Lower leg skin (tissue), 4 donors: ENCODE results near the gene MYO5A. TPM values are rescaled to one million over a fixed set of nuclear protein-coding genes. Genes with fewer than 3 reads are reported as not detected.
"Not testable (repeated sequence)": the region's sequence is repeated elsewhere in the genome, so short reads cannot be mapped to it uniquely, and the experiment has no call there.

Source experiments
- DNase-seq, 2 donors: peaks; one replicate each; pipeline ENCODE4 v3.0.0-alpha.2; 2019; ENCODE audit warnings: low spot score in 2 of 2
- H3K4me3 ChIP-seq: fragments of 200-600 bp; sonication (generic); 2 replicates; pipeline ENCODE4 v1.5.1; 2017; ENCODE audit warnings: mild to moderate bottlenecking, low read depth; ENCODE audit not compliant: poor library complexity, severe bottlenecking
- CTCF ChIP-seq, 3 donors: fragments of 450-650 bp; IDR thresholded peaks; one replicate each; pipeline ENCODE4 v1.5.1; 2016; ENCODE audit warnings: antibody characterized with exemption in 3 of 3, mild to moderate bottlenecking in 3 of 3, moderate library complexity in 2 of 3
- POLR2A ChIP-seq, 2 donors: fragments of 450-650 bp; IDR thresholded peaks; one replicate each; pipeline ENCODE4 v1.6.1; 2016 to 2017; ENCODE audit warnings: antibody characterized with exemption in 2 of 2, mild to moderate bottlenecking in 1 of 2, moderate library complexity in 1 of 2
- WGBS, 2 donors: methylation state at CpG; one replicate each; pipeline ENCODE4 v1.1.5; 2018; 5-methylcytosine and 5-hydroxymethylcytosine counted together
- intact Hi-C: fragments of 100-400 bp; cut with DNase I; formaldehyde crosslinking; loops from one replicate; pipeline ENCODE4 v1.15.0; 2023; ENCODE audit warnings: low total_unique reads
- total RNA-seq, 4 donors: library from RNA; depleted of rRNA; stranded (reverse); fragments of >200 nt; gene quantifications; one replicate each; pipeline ENCODE4 v1.1.0, GENCODE V29; 2016

The MYO5A gene
- total RNA-seq, 4 donors from 2014 or later, result 28.0 to 45.1 (median 37.8) TPM

GRCh38 chr15:52290329-52290728 is 238.4 kb downstream of the MYO5A start:
- WGBS, 2 donors, result 49 to 75% methylated on average over 4 of the region's 4 CpGs
- no peak overlapping the region for H3K4me3 ChIP-seq
- no peak for TF ChIP-seq POLR2A (IDR thresholded peaks at IDR 0.05)
- no peak for TF ChIP-seq CTCF (IDR thresholded peaks at IDR 0.05)
- no peak for DNase-seq
- intact Hi-C loops, result no loop called here

DNA sequence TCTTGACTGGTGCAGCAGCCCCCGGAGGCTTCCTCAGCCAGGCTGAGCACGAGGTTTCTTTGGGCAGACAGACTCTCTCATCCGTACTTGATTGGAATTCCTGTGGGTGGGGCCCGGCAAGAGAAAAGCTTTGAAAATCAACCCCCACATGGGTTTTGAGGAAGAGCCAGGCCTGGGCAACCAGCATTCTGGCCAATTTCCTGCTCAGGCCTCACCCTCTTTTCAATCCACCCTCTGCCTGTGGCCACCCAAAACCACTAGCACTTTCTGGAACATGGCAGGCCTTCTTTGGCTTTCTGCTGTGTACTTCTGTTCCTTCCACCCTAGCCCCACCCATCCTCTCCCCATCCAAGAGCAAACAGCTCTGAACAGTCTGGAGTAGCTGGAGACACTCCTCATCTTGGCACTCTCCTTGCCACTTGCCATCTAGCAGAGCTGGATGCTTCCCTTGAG is 239.0 kb downstream of the MYO5A start:
- TF ChIP-seq POLR2A (IDR thresholded peaks at IDR 0.05) (no peak), CTCF (IDR thresholded peaks at IDR 0.05) (no peak)
- intact Hi-C loops, result no loop called here
- peak in 1 of 2 donors; percentile 33 for DNase-seq
- no peak overlapping the region for H3K4me3 ChIP-seq
- 47 to 50% methylated on average over 4 of the region's 4 CpGs for whole genome bisulfite sequencing, 2 donors

- WGBS, 2 donors, result 87 to 91% methylated on average over 5 of the region's 5 CpGs
- H3K4me3 ChIP-seq, result no peak overlapping the region
- intact Hi-C loops, result no loop called here
- no peak for DNase-seq
- TF ChIP-seq POLR2A (IDR thresholded peaks at IDR 0.05) (no peak), CTCF (IDR thresholded peaks at IDR 0.05) (no peak)
These were observed 239.7 kb downstream of the MYO5A start for GRCh38 chr15:52288986-52289385.

DNA sequence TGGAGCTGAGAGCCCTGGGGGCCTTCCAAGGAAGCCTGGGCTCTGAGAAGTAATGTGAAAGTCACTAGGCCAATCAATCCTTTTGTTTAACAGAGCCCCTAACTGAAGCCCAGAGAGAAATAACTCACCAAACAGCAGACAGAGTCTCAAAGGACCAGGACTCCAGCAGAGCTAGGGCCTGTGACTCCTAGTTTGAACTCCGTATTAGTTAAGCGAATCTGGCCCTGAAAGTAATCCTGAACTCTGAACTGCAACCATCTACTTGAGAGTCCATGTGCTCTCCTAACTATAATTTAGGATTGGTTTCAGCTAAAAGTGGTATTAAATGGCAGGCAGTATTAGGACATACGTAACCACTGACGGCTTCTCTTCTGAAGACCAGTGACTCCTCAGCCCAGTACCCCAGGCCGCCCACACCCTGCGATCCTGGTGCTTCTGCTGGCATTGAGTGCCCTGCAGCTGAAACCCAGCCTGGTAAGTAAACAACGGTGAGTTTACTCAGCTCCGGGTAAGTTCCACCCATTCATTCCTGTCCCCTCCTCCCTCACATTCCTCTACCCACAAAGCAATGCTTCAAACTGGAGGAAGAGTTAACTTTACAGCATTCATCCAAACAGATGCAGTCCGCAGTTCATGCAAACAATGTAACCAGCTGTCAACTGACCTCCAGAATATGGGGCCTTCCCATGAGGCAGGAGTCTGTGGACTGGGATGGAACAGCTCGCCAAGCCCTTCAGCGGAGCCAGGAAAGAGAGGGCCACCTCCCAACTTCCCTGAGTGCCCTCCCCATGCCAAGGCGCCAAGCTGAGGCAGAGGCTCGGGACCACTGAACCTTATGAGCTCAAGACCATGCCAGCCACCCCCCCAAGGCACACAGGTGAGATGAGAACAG is 240.4 kb downstream of the MYO5A start:
- intact Hi-C loops, result no loop called here
- no peak for DNase-seq
- no peak overlapping the region for H3K4me3 ChIP-seq
- WGBS, 2 donors, result 69 to 73% methylated on average over 12 to 13 of the region's 13 CpGs
- TF ChIP-seq POLR2A (IDR thresholded peaks at IDR 0.05) (no peak), CTCF (IDR thresholded peaks at IDR 0.05) (peak in 1 of 3 donors; percentile 17)

DNA sequence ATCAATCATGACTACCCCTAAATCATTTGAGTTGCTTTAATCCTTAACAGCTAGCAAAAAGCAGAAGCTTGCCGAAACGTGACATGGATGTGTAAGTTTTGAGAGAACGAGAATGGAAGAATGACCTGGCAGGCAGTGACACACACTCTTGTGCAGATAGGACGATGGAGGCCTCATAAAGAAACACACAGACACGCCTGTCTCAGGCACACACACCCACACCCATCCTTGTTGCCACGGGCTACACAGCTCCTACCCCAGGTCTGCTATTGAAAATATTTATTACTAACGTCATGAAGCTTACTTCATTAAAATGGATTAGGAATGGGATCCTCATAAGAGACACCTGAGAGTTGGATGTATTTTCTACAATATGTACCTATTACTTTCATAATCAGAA is 241.6 kb downstream of the MYO5A start:
- TF ChIP-seq POLR2A (IDR thresholded peaks at IDR 0.05) (no peak), CTCF (IDR thresholded peaks at IDR 0.05) (no peak)
- H3K4me3 ChIP-seq, result no peak overlapping the region
- WGBS, 2 donors, result 54 to 58% methylated on average over 7 of the region's 7 CpGs
- no peak for DNase-seq
- intact Hi-C loops, result no loop called here

GRCh38 chr15:52285941-52286340 is 242.7 kb downstream of the MYO5A start:
- 83 to 93% methylated on average over 8 to 19 of the region's 34 CpGs for WGBS, 2 donors

More at GRCh38 chr15:52285941-52286340, 242.7 kb downstream of the MYO5A start:
- intact Hi-C loops, H3K4me3 ChIP-seq, DNase-seq: not testable (repeated sequence)
